ENCODE data around the gene USP27X.

GRCh38 chrX:49922291-49923241 is 43.3 kb downstream of the USP27X start, which contains the start of gene CLCN5:
- TF ChIP-seq CTCF (IDR thresholded peaks at IDR 0.05): no peak
- no peak for TF ChIP-seq RFX5 (IDR thresholded peaks at IDR 0.05)
- TF ChIP-seq NR3C1 (IDR thresholded peaks at IDR 0.05): no peak
- TF ChIP-seq POLR2A (IDR thresholded peaks at IDR 0.05; ENCODE audit: low read length): peak; percentile 55
- TF ChIP-seq REST (IDR thresholded peaks at IDR 0.05): no peak
- no peak for TF ChIP-seq CBX2 (IDR thresholded peaks at IDR 0.05; ENCODE audit: borderline replicate concordance, low read depth)
- TF ChIP-seq RAD21 (conservative IDR thresholded peaks at IDR 0.05 in 1 of 2, IDR thresholded peaks at IDR 0.05 in 1 of 2): no peak

Data from A549 (cell line).